A673 (cell line): ENCODE results near the gene TRNP1. TPM values are rescaled to one million over a fixed set of nuclear protein-coding genes. Genes with fewer than 3 reads are reported as not detected.

Source experiments
- BruUV-seq: library from RNA; stranded (reverse); fragments of 400-500 nt; replicated peaks from 2 replicates; lab custom pipeline; 2021; lab: Mats Ljungman, UMichigan
- CTCF ChIA-PET: fragments of 300-600 bp; sonication (Branson Sonifier 250); formaldehyde crosslinking; loops from one replicate; lab custom pipeline; 2022; ENCODE audit warnings: antibody characterized with exemption; lab: Charles Lee
- POLR2A ChIA-PET: fragments of 300-600 bp; sonication (Branson Sonifier 250); formaldehyde crosslinking; loops from one replicate; lab custom pipeline; 2022; ENCODE audit warnings: antibody characterized with exemption; ENCODE audit not compliant: low non-redundant PET; lab: Charles Lee
- DNase-seq: peaks from one replicate; pipeline ENCODE4 v3.0.0-alpha.2; 2015; ENCODE audit warnings: low spot score
- H3K27ac ChIP-seq: fragments of 200-600 bp; sonication (generic); 2 replicates; pipeline ENCODE4 v1.5.1; 2016; ENCODE audit warnings: mixed run types, low read depth, mild to moderate bottlenecking, mixed read lengths, antibody characterized with exemption, low read length; ENCODE audit not compliant: poor library complexity, severe bottlenecking
- H3K27me3 ChIP-seq: fragments of 200-600 bp; sonication (generic); replicated peaks from 2 replicates; pipeline ENCODE4 v1.6.1; 2017; ENCODE audit warnings: mixed run types, low read depth, mild to moderate bottlenecking, mixed read lengths, antibody characterized with exemption, low read length; ENCODE audit not compliant: insufficient read depth, poor library complexity
- H3K36me3 ChIP-seq: fragments of 200-600 bp; sonication (generic); 2 replicates; pipeline ENCODE4 v1.6.1; 2016; ENCODE audit warnings: mixed run types, mild to moderate bottlenecking, mixed read lengths, antibody characterized with exemption, low read length; ENCODE audit not compliant: insufficient read depth, poor library complexity, severe bottlenecking
- H3K4me1 ChIP-seq: fragments of 200-600 bp; sonication (generic); 2 replicates; pipeline ENCODE4 v1.6.1; 2017; ENCODE audit warnings: mixed run types, mild to moderate bottlenecking, mixed read lengths, antibody characterized with exemption, low read length; ENCODE audit not compliant: insufficient read depth, poor library complexity, severe bottlenecking
- H3K4me3 ChIP-seq: fragments of 200-600 bp; sonication (generic); 2 replicates; pipeline ENCODE4 v1.5.1; 2016; ENCODE audit warnings: low read depth, mixed run types, mild to moderate bottlenecking, mixed read lengths, low read length; ENCODE audit not compliant: poor library complexity, severe bottlenecking
- H3K9me3 ChIP-seq: fragments of 200-600 bp; sonication (generic); 2 replicates; pipeline ENCODE4 v1.6.1; 2016; ENCODE audit warnings: mixed run types, low read depth, mild to moderate bottlenecking, mixed read lengths, antibody characterized with exemption, low read length; ENCODE audit not compliant: poor library complexity, severe bottlenecking
- EZH2 ChIP-seq: fragments of 200-600 bp; sonication (generic); IDR thresholded peaks from 2 replicates; pipeline ENCODE4 v1.6.1; 2017; ENCODE audit warnings: borderline replicate concordance, low read depth, mild to moderate bottlenecking, mixed read lengths, antibody characterized with exemption, low read length; ENCODE audit not compliant: poor library complexity, severe bottlenecking
- intact Hi-C: fragments of 100-400 bp; cut with micrococcal nuclease; formaldehyde crosslinking; loops from one replicate; pipeline ENCODE4 v1.10.0; 2022; ENCODE audit not compliant: unreplicated experiment
- total RNA-seq: library from RNA; stranded (reverse); gene quantifications from 2 replicates; pipeline ENCODE4 v1.2.3, GENCODE V29; 2021
- TF ChIP-seq, protein P1 (sequence below): fragments of 300-800, 200-600 bp; sonication (generic); conservative IDR thresholded peaks from 2 replicates; pipeline ENCODE4 v1.5.1; 2017; ENCODE audit warnings: low read depth, mild to moderate bottlenecking, antibody characterized with exemption, low read length, moderate library complexity, mixed read lengths

Gene TRNP1
- total RNA-seq, 1 experiment from 2014 or later = 1.0 TPM

DNA sequence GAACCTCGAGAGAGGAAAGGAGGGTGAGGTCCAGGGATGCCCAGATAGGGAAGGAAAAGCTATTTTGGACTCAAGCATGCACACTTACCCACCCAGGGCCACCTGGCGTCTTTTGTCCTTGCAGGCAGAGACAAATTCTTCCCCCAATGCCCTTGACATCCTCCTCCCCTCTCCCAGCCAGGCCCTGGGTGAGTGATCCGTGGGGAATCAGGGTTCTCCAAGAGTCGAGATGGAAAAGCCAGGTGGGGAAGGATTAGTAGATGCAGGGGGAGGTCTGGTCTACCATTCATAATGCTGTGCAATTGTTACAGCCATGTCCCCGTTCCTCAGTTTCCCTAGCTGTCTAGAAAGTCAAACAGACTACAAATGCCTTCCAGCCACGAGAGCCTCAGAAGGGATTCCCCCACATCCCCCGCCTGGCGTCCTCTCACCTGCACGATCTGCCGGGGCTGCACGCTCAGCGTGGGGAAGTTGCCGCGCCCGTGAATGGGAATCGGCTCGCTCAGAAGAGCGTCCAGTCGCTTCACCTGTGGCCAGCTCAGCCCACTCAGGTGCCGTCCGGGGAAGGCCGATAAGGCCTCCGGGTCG is 18.6 kb downstream of the TRNP1 start:
- no peak for TF ChIP-seq EZH2
- TF ChIP-seq, protein P1, sequence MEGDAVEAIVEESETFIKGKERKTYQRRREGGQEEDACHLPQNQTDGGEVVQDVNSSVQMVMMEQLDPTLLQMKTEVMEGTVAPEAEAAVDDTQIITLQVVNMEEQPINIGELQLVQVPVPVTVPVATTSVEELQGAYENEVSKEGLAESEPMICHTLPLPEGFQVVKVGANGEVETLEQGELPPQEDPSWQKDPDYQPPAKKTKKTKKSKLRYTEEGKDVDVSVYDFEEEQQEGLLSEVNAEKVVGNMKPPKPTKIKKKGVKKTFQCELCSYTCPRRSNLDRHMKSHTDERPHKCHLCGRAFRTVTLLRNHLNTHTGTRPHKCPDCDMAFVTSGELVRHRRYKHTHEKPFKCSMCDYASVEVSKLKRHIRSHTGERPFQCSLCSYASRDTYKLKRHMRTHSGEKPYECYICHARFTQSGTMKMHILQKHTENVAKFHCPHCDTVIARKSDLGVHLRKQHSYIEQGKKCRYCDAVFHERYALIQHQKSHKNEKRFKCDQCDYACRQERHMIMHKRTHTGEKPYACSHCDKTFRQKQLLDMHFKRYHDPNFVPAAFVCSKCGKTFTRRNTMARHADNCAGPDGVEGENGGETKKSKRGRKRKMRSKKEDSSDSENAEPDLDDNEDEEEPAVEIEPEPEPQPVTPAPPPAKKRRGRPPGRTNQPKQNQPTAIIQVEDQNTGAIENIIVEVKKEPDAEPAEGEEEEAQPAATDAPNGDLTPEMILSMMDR = no peak
- BruUV-seq = no TSS peak
- ChIA-PET POLR2A (no interaction called here), CTCF (no interaction called here)
- peaks cover 11% of the 10 kb centered on the region for H3K4me1 ChIP-seq
- H3K27ac ChIP-seq = no peak overlapping the region
- DNase-seq = no peak
- H3K9me3 ChIP-seq = no peaks in the 10 kb centered on the region
- intact Hi-C loops = no loop called here
- peak overlapping the region; percentile 29 for H3K4me3 ChIP-seq
- no peaks in the 10 kb centered on the region for H3K36me3 ChIP-seq
- H3K27me3 ChIP-seq = no peaks in the 10 kb centered on the region

DNA sequence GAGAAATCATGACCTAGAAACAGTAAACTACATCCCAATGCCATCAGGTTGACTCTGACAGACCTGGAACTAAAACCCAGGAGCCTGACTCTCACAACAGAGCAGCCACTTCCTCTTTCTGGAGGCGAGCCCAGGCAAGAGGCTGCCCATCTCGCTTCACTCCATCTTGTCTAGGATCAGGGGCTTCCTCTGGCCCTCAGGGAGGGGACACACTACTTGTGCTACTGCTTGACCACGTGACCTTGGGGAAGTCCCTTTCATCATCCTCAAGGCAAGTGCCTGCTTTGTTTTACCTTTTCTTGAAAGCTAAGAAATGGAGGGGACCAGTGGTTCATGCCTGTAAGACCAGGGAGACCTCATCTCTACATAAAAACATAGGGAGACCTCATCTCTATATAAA is 21.8 kb downstream of the TRNP1 start:
- TF ChIP-seq EZH2 = no peak
- TF ChIP-seq, protein P1 = no peak
- no peak for DNase-seq
- no peak overlapping the region for H3K27ac ChIP-seq
- CTCF ChIA-PET = no interaction called here
- no peaks in the 10 kb centered on the region for H3K9me3 ChIP-seq
- no peaks in the 10 kb centered on the region for H3K36me3 ChIP-seq
- no peaks in the 10 kb centered on the region for H3K27me3 ChIP-seq
- no TSS peak for BruUV-seq
- no peak overlapping the region for H3K4me3 ChIP-seq
- POLR2A ChIA-PET = no interaction called here
- H3K4me1 ChIP-seq = peaks cover 11% of the 10 kb centered on the region
- intact Hi-C loops = no loop called here

DNA sequence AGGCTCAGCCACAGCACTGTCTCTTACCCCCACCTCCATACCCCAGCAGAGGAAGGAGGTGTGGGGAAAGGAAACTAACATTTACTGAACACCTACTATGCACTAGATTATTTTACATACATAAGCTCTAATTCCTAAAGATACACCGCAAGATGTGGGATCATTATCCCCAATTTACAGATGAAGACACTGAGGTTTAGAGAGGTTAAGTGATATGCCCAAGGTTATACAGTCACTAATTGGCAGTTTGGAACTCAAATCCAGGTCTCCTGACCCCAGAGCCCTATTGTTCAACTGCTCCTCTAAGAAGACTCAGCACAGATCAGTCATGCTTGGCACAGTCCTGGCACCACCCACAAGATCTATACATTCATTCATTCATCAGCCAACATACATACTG is 22.9 kb downstream of the TRNP1 start:
- H3K9me3 ChIP-seq = no peaks in the 10 kb centered on the region
- CTCF ChIA-PET = no interaction called here
- H3K4me1 ChIP-seq = no peaks in the 10 kb centered on the region
- TF ChIP-seq EZH2 = no peak
- TF ChIP-seq, protein P1 = no peak
- intact Hi-C loops = no loop called here
- H3K27me3 ChIP-seq = no peaks in the 10 kb centered on the region
- no peak overlapping the region for H3K27ac ChIP-seq
- POLR2A ChIA-PET = no interaction called here
- no peak overlapping the region for H3K4me3 ChIP-seq
- BruUV-seq = no TSS peak
- no peak for DNase-seq
- H3K36me3 ChIP-seq = no peaks in the 10 kb centered on the region
